Measurements from ENCODE around the gene PTTG1IP. TPM values are rescaled to one million over a fixed set of nuclear protein-coding genes. Genes with fewer than 3 reads are reported as not detected.

The PTTG1IP gene
- total and polyA plus RNA-seq, 2 of the 13 experiments (the other 11 are each of a cell fraction or from before 2014, with no cell fraction given): 161 to 700 TPM

DNA sequence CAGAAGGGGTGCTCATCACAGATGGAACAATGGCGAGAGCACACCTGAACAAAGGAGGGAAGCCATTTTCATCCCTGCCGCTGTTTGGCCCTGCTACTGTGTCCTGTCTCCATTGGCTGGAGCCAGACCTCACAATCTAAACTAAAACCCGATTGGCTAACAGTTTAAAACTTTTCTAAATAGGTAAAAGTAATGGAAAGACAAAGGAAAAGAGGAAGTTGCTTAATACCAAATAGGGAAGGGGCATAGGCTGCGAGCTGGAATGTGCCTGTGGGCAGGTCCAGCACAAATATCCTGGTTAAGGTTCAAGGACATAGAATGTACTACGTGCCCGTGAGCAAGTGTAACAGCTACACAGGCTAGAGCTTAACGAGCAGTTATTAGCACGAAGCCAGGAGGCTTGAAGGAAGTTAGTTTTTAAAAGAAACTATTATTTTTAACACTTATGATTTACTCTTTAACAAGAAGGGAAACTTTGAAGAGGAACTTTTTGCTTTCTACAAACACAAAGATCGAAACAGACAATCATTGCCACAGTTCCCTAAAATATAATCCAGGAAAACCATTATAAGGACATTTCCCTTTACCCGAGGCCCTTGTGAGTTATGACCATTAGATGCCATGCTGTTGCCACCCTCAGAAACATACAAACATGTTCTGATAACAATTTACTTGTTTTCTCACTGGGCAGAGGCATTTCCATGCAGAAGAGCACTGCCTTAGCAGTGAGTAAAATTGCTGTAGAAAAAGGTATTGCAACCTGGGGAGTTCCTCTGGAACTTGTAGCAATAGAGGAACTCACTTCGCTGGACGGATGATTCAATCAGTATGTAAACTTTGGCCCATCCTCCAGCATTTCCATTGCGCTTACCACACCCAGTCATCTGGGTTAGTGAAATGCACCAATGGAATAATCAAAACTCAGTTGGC, 4.8 kb upstream of the PTTG1IP start (continued):
- TF ChIP-seq, protein P1, sequence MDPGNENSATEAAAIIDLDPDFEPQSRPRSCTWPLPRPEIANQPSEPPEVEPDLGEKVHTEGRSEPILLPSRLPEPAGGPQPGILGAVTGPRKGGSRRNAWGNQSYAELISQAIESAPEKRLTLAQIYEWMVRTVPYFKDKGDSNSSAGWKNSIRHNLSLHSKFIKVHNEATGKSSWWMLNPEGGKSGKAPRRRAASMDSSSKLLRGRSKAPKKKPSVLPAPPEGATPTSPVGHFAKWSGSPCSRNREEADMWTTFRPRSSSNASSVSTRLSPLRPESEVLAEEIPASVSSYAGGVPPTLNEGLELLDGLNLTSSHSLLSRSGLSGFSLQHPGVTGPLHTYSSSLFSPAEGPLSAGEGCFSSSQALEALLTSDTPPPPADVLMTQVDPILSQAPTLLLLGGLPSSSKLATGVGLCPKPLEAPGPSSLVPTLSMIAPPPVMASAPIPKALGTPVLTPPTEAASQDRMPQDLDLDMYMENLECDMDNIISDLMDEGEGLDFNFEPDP (CRISPR knock-in tag; conservative IDR thresholded peaks at IDR 0.05): no peak
- TF ChIP-seq ZBTB1 (CRISPR knock-in tag; IDR thresholded peaks at IDR 0.05; ENCODE audit: borderline replicate concordance) (no peak), EED (CRISPR knock-in tag; IDR thresholded peaks at IDR 0.05) (no peak), GFI1 (CRISPR knock-in tag; IDR thresholded peaks at IDR 0.05; ENCODE audit: borderline replicate concordance) (0 out of 2 replicates have a peak, but pooled peaks have one; percentile 13), HMG20B (CRISPR knock-in tag; conservative IDR thresholded peaks at IDR 0.05) (no peak; the same call in 1 of the 2 replicates), ZNF260 (CRISPR knock-in tag; IDR thresholded peaks at IDR 0.05; ENCODE audit: borderline replicate concordance, low read depth) (no peak), ZZZ3 (CRISPR knock-in tag; IDR thresholded peaks at IDR 0.05; ENCODE audit: borderline replicate concordance) (no peak), ZNF550 (CRISPR knock-in tag; IDR thresholded peaks at IDR 0.05; ENCODE audit: borderline replicate concordance) (no peak)
- TF ChIP-seq, protein P2, sequence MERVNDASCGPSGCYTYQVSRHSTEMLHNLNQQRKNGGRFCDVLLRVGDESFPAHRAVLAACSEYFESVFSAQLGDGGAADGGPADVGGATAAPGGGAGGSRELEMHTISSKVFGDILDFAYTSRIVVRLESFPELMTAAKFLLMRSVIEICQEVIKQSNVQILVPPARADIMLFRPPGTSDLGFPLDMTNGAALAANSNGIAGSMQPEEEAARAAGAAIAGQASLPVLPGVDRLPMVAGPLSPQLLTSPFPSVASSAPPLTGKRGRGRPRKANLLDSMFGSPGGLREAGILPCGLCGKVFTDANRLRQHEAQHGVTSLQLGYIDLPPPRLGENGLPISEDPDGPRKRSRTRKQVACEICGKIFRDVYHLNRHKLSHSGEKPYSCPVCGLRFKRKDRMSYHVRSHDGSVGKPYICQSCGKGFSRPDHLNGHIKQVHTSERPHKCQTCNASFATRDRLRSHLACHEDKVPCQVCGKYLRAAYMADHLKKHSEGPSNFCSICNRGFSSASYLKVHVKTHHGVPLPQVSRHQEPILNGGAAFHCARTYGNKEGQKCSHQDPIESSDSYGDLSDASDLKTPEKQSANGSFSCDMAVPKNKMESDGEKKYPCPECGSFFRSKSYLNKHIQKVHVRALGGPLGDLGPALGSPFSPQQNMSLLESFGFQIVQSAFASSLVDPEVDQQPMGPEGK (CRISPR knock-in tag; IDR thresholded peaks at IDR 0.05): peak; percentile 34
- TF ChIP-seq, protein P3, sequence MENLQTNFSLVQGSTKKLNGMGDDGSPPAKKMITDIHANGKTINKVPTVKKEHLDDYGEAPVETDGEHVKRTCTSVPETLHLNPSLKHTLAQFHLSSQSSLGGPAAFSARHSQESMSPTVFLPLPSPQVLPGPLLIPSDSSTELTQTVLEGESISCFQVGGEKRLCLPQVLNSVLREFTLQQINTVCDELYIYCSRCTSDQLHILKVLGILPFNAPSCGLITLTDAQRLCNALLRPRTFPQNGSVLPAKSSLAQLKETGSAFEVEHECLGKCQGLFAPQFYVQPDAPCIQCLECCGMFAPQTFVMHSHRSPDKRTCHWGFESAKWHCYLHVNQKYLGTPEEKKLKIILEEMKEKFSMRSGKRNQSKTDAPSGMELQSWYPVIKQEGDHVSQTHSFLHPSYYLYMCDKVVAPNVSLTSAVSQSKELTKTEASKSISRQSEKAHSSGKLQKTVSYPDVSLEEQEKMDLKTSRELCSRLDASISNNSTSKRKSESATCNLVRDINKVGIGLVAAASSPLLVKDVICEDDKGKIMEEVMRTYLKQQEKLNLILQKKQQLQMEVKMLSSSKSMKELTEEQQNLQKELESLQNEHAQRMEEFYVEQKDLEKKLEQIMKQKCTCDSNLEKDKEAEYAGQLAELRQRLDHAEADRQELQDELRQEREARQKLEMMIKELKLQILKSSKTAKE (CRISPR knock-in tag; IDR thresholded peaks at IDR 0.05; ENCODE audit: borderline replicate concordance): no peak
- TF ChIP-seq, protein P4, sequence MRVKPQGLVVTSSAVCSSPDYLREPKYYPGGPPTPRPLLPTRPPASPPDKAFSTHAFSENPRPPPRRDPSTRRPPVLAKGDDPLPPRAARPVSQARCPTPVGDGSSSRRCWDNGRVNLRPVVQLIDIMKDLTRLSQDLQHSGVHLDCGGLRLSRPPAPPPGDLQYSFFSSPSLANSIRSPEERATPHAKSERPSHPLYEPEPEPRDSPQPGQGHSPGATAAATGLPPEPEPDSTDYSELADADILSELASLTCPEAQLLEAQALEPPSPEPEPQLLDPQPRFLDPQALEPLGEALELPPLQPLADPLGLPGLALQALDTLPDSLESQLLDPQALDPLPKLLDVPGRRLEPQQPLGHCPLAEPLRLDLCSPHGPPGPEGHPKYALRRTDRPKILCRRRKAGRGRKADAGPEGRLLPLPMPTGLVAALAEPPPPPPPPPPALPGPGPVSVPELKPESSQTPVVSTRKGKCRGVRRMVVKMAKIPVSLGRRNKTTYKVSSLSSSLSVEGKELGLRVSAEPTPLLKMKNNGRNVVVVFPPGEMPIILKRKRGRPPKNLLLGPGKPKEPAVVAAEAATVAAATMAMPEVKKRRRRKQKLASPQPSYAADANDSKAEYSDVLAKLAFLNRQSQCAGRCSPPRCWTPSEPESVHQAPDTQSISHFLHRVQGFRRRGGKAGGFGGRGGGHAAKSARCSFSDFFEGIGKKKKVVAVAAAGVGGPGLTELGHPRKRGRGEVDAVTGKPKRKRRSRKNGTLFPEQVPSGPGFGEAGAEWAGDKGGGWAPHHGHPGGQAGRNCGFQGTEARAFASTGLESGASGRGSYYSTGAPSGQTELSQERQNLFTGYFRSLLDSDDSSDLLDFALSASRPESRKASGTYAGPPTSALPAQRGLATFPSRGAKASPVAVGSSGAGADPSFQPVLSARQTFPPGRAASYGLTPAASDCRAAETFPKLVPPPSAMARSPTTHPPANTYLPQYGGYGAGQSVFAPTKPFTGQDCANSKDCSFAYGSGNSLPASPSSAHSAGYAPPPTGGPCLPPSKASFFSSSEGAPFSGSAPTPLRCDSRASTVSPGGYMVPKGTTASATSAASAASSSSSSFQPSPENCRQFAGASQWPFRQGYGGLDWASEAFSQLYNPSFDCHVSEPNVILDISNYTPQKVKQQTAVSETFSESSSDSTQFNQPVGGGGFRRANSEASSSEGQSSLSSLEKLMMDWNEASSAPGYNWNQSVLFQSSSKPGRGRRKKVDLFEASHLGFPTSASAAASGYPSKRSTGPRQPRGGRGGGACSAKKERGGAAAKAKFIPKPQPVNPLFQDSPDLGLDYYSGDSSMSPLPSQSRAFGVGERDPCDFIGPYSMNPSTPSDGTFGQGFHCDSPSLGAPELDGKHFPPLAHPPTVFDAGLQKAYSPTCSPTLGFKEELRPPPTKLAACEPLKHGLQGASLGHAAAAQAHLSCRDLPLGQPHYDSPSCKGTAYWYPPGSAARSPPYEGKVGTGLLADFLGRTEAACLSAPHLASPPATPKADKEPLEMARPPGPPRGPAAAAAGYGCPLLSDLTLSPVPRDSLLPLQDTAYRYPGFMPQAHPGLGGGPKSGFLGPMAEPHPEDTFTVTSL (CRISPR knock-in tag; IDR thresholded peaks at IDR 0.05; ENCODE audit: borderline replicate concordance): peak; percentile 76; the same call in 1 of the 2 replicates
- TF ChIP-seq, protein P5, sequence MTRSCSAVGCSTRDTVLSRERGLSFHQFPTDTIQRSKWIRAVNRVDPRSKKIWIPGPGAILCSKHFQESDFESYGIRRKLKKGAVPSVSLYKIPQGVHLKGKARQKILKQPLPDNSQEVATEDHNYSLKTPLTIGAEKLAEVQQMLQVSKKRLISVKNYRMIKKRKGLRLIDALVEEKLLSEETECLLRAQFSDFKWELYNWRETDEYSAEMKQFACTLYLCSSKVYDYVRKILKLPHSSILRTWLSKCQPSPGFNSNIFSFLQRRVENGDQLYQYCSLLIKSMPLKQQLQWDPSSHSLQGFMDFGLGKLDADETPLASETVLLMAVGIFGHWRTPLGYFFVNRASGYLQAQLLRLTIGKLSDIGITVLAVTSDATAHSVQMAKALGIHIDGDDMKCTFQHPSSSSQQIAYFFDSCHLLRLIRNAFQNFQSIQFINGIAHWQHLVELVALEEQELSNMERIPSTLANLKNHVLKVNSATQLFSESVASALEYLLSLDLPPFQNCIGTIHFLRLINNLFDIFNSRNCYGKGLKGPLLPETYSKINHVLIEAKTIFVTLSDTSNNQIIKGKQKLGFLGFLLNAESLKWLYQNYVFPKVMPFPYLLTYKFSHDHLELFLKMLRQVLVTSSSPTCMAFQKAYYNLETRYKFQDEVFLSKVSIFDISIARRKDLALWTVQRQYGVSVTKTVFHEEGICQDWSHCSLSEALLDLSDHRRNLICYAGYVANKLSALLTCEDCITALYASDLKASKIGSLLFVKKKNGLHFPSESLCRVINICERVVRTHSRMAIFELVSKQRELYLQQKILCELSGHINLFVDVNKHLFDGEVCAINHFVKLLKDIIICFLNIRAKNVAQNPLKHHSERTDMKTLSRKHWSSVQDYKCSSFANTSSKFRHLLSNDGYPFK (CRISPR knock-in tag; IDR thresholded peaks at IDR 0.05; ENCODE audit: borderline replicate concordance): no peak

Measured in HepG2 (cell line).